Muscle of leg (tissue), 11 donors: ENCODE results near the gene MYBPHL. TPM values are rescaled to one million over a fixed set of nuclear protein-coding genes. Genes with fewer than 3 reads are reported as not detected.

Source experiments
- DNase-seq: peaks from one replicate; pipeline ENCODE4 v3.0.0; 2013
- H3K27ac ChIP-seq: one replicate; pipeline ENCODE4 v1.5.1; 2013; ENCODE audit warnings: mild to moderate bottlenecking, low read length, control low read depth
- H3K27me3 ChIP-seq: one replicate; pipeline ENCODE4 v1.6.1; 2013; ENCODE audit warnings: low read length; ENCODE audit not compliant: control insufficient read depth, insufficient read depth
- H3K36me3 ChIP-seq: one replicate; pipeline ENCODE4 v1.6.1; 2013; ENCODE audit warnings: low read length; ENCODE audit not compliant: control insufficient read depth, insufficient read depth
- H3K4me1 ChIP-seq: one replicate; pipeline ENCODE4 v1.6.1; 2013; ENCODE audit warnings: low read length; ENCODE audit not compliant: control insufficient read depth, insufficient read depth
- H3K4me3 ChIP-seq: one replicate; pipeline ENCODE4 v1.5.1; 2013; ENCODE audit warnings: low read length, control low read depth
- H3K9me3 ChIP-seq: replicated peaks from 2 replicates; pipeline ENCODE4 v1.6.1; 2013; ENCODE audit warnings: low read depth, low read length; ENCODE audit not compliant: control insufficient read depth
- WGBS: methylation state at CpG from one replicate; pipeline ENCODE4 v1.1.5; 2013; ENCODE audit warnings: missing lambda C conversion rate; ENCODE audit not compliant: insufficient coverage; 5-methylcytosine and 5-hydroxymethylcytosine counted together
- polyA plus RNA-seq, 8 donors: library from polyadenylated mRNA; unstranded; fragments of 120-200 nt; gene quantifications; one replicate each; pipeline versions ENCODE4 v1.2.1 to v1.2.3, GENCODE V29; 2013; ENCODE audit warnings: inconsistent platforms in 1 of 8, low replicate concordance in 1 of 8; ENCODE audit not compliant: insufficient read length in 8 of 8, insufficient read depth in 1 of 8
- total RNA-seq: library from RNA; stranded (reverse); fragments of 120-200 nt; gene quantifications from one replicate; pipeline ENCODE4 v1.2.4, GENCODE V29; 2013

MYBPHL gene
- total and polyA plus RNA-seq, 9 donors: 0.15 to 1.3 (median 0.71) TPM

GRCh38 chr1:109247401-109248365 is 59.1 kb downstream of the MYBPHL start:
- WGBS: 79% methylated on average over 3 of the region's 8 CpGs
- Histone ChIP-seq H3K4me1 (peaks cover 23% of the 10 kb centered on the region), H3K27me3 (peaks cover 14% of the 10 kb centered on the region), H3K9me3 (no peaks in the 10 kb centered on the region), H3K4me3 (no peak overlapping the region), H3K27ac (no peak overlapping the region), H3K36me3 (no peaks in the 10 kb centered on the region)
- no peak for DNase-seq

GRCh38 chr1:109246141-109246551 is 60.7 kb downstream of the MYBPHL start:
- no peak for DNase-seq
- no peak overlapping the region for H3K27ac ChIP-seq
- H3K4me3 ChIP-seq: no peak overlapping the region
- 70% methylated on average over 3 of the region's 7 CpGs for WGBS
- no peaks in the 10 kb centered on the region for H3K9me3 ChIP-seq
- H3K27me3 ChIP-seq: peaks cover 19% of the 10 kb centered on the region
- H3K36me3 ChIP-seq: no peaks in the 10 kb centered on the region
- H3K4me1 ChIP-seq: peaks cover 37% of the 10 kb centered on the region

- H3K27me3 ChIP-seq: peaks cover 12% of the 10 kb centered on the region
- WGBS: 87% methylated on average over 5 of the region's 8 CpGs
- H3K36me3 ChIP-seq: no peaks in the 10 kb centered on the region
- DNase-seq: peak; percentile 29
- H3K4me3 ChIP-seq: no peak overlapping the region
- no peaks in the 10 kb centered on the region for H3K9me3 ChIP-seq
- no peak overlapping the region for H3K27ac ChIP-seq
- H3K4me1 ChIP-seq: peaks cover 45% of the 10 kb centered on the region
Measured at GRCh38 chr1:109243860-109244552, 62.8 kb downstream of the MYBPHL start.

GRCh38 chr1:109243221-109243620 is 63.6 kb downstream of the MYBPHL start:
- H3K4me3 ChIP-seq: no peak overlapping the region
- peaks cover 40% of the 10 kb centered on the region for H3K4me1 ChIP-seq
- H3K27me3 ChIP-seq: peaks cover 5% of the 10 kb centered on the region
- H3K36me3 ChIP-seq: peaks cover 4% of the 10 kb centered on the region
- no peak overlapping the region for H3K27ac ChIP-seq
- WGBS: 32% methylated on average over 3 of the region's 5 CpGs
- H3K9me3 ChIP-seq: no peaks in the 10 kb centered on the region
- DNase-seq: no peak

- Histone ChIP-seq H3K9me3 (no peaks in the 10 kb centered on the region), H3K36me3 (peaks cover 12% of the 10 kb centered on the region), H3K27me3 (peaks cover 5% of the 10 kb centered on the region), H3K27ac (no peak overlapping the region), H3K4me3 (no peak overlapping the region), H3K4me1 (peaks cover 40% of the 10 kb centered on the region)
- WGBS: 23% methylated on average over 7 of the region's 7 CpGs
- DNase-seq: peak; percentile 72
Measured at GRCh38 chr1:109242387-109242786, 64.4 kb downstream of the MYBPHL start.

Other genes starting within 250 kb of the MYBPHL start
- gene TAF13, start 231.0 kb downstream of the MYBPHL start, total RNA-seq: 17.7 TPM
- 10 to 100 TPM; 38.1 to 54.4 (median 45.7) TPM for gene TAF13, start 231.0 kb downstream of the MYBPHL start, polyA plus RNA-seq
- gene TMEM167B, start 216.2 kb downstream of the MYBPHL start, total RNA-seq: 40.5 TPM
- 10 to 100 TPM; 25.6 to 46.8 (median 37.4) TPM for gene TMEM167B, start 216.2 kb downstream of the MYBPHL start, polyA plus RNA-seq
- 0.27 TPM for gene ELAPOR1, start 192.9 kb downstream of the MYBPHL start, total RNA-seq
- gene ELAPOR1, start 192.9 kb downstream of the MYBPHL start, polyA plus RNA-seq: 1 to 10 TPM in 1 of 8 donors, under 1 TPM in 7; 0.17 to 4.2 (median 0.54) TPM
- gene SARS1, start 93.1 kb downstream of the MYBPHL start, total RNA-seq: 97.7 TPM
- gene SARS1, start 93.1 kb downstream of the MYBPHL start, polyA plus RNA-seq: 100 to 1,000 TPM in 1 of 8 donors, 10 to 100 TPM in 7; 80.4 to 104 (median 86.7) TPM
- 1.2 TPM for gene CELSR2, start 57.5 kb downstream of the MYBPHL start, total RNA-seq
- 1 to 10 TPM; 2.9 to 8.6 (median 4.2) TPM for gene CELSR2, start 57.5 kb downstream of the MYBPHL start, polyA plus RNA-seq
- 11.4 TPM for gene PSRC1, start 23.9 kb downstream of the MYBPHL start, total RNA-seq
- 10 to 100 TPM; 12.6 to 19.1 (median 17.5) TPM for gene PSRC1, start 23.9 kb downstream of the MYBPHL start, polyA plus RNA-seq
- 11.6 TPM for gene SORT1, start 90.9 kb upstream of the MYBPHL start, total RNA-seq
- gene SORT1, start 90.9 kb upstream of the MYBPHL start, polyA plus RNA-seq: 10 to 100 TPM; 20.5 to 32.1 (median 25.6) TPM
- 62.8 TPM for gene PSMA5, start 119.4 kb upstream of the MYBPHL start, total RNA-seq
- 10 to 100 TPM; 66.1 to 95.9 (median 82.5) TPM for gene PSMA5, start 119.4 kb upstream of the MYBPHL start, polyA plus RNA-seq
- gene SYPL2, start 159.5 kb upstream of the MYBPHL start, total RNA-seq: 57.3 TPM
- 100 to 1,000 TPM; 104 to 258 (median 199) TPM for gene SYPL2, start 159.5 kb upstream of the MYBPHL start, polyA plus RNA-seq
- 8.5 TPM for gene ATXN7L2, start 176.9 kb upstream of the MYBPHL start, total RNA-seq
- gene ATXN7L2, start 176.9 kb upstream of the MYBPHL start, polyA plus RNA-seq: 10 to 100 TPM in 7 of 8 donors, 1 to 10 TPM in 1; 8.6 to 35.9 (median 22.6) TPM
- 3.9 TPM for gene CYB561D1, start 187.1 kb upstream of the MYBPHL start, total RNA-seq
- gene CYB561D1, start 187.1 kb upstream of the MYBPHL start, polyA plus RNA-seq: 10 to 100 TPM in 2 of 8 donors, 1 to 10 TPM in 6; 6.4 to 13.8 (median 9.2) TPM
- 12.3 TPM for gene AMIGO1, start 202.7 kb upstream of the MYBPHL start, total RNA-seq
- gene AMIGO1, start 202.7 kb upstream of the MYBPHL start, polyA plus RNA-seq: 10 to 100 TPM in 6 of 8 donors, 1 to 10 TPM in 2; 8.5 to 13.8 (median 11.3) TPM
- gene GPR61, start 232.9 kb upstream of the MYBPHL start, total RNA-seq: 1.4 TPM
- 1 to 10 TPM; 1.4 to 2.7 (median 1.7) TPM for gene GPR61, start 232.9 kb upstream of the MYBPHL start, polyA plus RNA-seq
- gene GNAI3, start 241.6 kb upstream of the MYBPHL start, total RNA-seq: 7.8 TPM
- gene GNAI3, start 241.6 kb upstream of the MYBPHL start, polyA plus RNA-seq: 10 to 100 TPM in 1 of 8 donors, 1 to 10 TPM in 7; 6.9 to 10.0 (median 7.3) TPM